Neuronal stem cell (in vitro differentiated cells): ENCODE measurements around the gene LPAR6. TPM values are rescaled to one million over a fixed set of nuclear protein-coding genes. Genes with fewer than 3 reads are reported as not detected.

ENCODE experiments used
- small RNA-seq: library from polyadenylated mRNA; stranded (forward); fragments of <200 nt; extraction: miRNeasy Mini kit (QIAGEN cat#:217004); gene quantifications from one replicate; pipeline ENCODE3, GENCODE V24; 2013; ENCODE audit not compliant: insufficient read depth

Gene LPAR6

Small RNAs within 50 kb of the gene (small RNA-seq; reads per million reads assigned to genes)
- not detected for gene RF00017
